BLaER1 treated with 17β-estradiol and CSF1 and Interleukin-3, amounts not matched to agents 10 nM and 100 nM (cell line): ENCODE data around the gene LRRC23.

Experiments used
- H3K27ac ChIP-seq, 11 experiments: shearing (Covaris generic); formaldehyde crosslinking; 2 replicates each; pipeline ENCODE4 v1.8.1; 2022
- H3K27me3 ChIP-seq, 11 experiments: shearing (Covaris generic); formaldehyde crosslinking; 2 replicates each; pipeline ENCODE4 v1.8.1; 2022
- H3K36me3 ChIP-seq, 11 experiments: shearing (Covaris generic); formaldehyde crosslinking; 2 replicates each; pipeline ENCODE4 v1.8.1; 2022
- H3K4me1 ChIP-seq, 10 experiments: shearing (Covaris generic); formaldehyde crosslinking; 2 replicates each; pipeline ENCODE4 v1.8.1; 2022
- H3K4me2 ChIP-seq, 11 experiments: shearing (Covaris generic); formaldehyde crosslinking; 2 replicates each; pipeline ENCODE4 v1.8.1; 2022
- H3K4me3 ChIP-seq, 10 experiments: shearing (Covaris generic); formaldehyde crosslinking; 2 replicates each; pipeline ENCODE4 v1.8.1; 2022
- H3K9ac ChIP-seq, 11 experiments: shearing (Covaris generic); formaldehyde crosslinking; 2 replicates each; pipeline ENCODE4 v1.8.1; 2022
- H3K9me3 ChIP-seq, 11 experiments: shearing (Covaris generic); formaldehyde crosslinking; replicated peaks in 1 of 11; 2 replicates each; pipeline ENCODE4 v1.8.1; 2022
- H4K20me1 ChIP-seq, 11 experiments: shearing (Covaris generic); formaldehyde crosslinking; 2 replicates each; pipeline ENCODE4 v1.8.1; 2022
- Cebpa-rat ChIP-seq, 11 experiments: shearing (Covaris generic); IDR thresholded peaks; 2 replicates each; pipeline ENCODE4 v1.8.1; 2022

Gene LRRC23

DNA sequence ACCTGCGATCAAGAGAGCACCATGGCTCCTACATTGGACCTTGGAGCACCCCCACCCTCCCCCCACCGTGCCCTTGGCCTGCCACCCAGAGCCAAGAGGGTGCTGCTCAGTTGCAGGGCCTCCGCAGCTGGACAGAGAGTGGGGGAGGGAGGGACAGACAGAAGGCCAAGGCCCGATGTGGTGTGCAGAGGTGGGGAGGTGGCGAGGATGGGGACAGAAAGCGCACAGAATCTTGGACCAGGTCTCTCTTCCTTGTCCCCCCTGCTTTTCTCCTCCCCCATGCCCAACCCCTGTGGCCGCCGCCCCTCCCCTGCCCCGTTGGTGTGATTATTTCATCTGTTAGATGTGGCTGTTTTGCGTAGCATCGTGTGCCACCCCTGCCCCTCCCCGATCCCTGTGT, 37.2 kb downstream of the LRRC23 start:
- Histone ChIP-seq H3K4me3 (no peak overlapping the region), H3K9ac (peak overlapping the region in 7 of 11 experiments; percentile 7 to 98 (median 87); a peak in 8 of 22 replicates), H3K36me3 (peaks cover 5 to 45% (median 35%) of the 10 kb centered on the region in 11 experiments; a peak in 20 of 22 replicates), H3K27me3 (no peaks in the 10 kb centered on the region), H3K4me1 (peaks cover 46 to 69% (median 57%) of the 10 kb centered on the region in 10 experiments), H4K20me1 (0 out of 22 replicates have a peak, but pooled peaks cover 0 to under 1% (median 0%) of the 10 kb centered on the region in 11 experiments), H3K27ac (peak overlapping the region in 4 of 11 experiments; percentile 88 to 95 (median 92); a peak in 6 of 22 replicates), H3K9me3 (no peaks in the 10 kb centered on the region), H3K4me2 (0 out of 22 replicates have a peak overlapping the region, but pooled peaks of 2 of the 11 experiments have one; percentile 18 to 89)
- no peak for TF ChIP-seq Cebpa-rat (IDR thresholded peaks at IDR 0.05)

DNA sequence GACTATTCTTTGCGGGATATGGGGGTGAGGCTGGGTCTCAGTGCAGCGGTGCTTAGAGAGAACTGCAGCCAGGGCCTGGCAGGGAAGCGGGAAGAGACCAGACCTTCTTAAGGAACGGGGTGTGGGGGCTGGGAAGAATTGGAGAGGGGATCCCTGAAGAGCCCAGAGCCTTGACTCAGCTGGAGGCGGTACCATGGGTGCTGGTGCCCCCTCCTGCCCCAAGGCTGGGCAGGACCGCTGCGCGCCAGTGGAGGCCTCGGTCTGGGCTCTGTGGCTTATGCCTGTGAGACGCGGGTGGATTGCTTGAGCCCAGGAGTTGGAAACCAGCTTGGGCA, 37.7 kb downstream of the LRRC23 start:
- no peak for TF ChIP-seq Cebpa-rat (IDR thresholded peaks at IDR 0.05)
- peaks cover 47 to 69% (median 57%) of the 10 kb centered on the region in 10 experiments for H3K4me1 ChIP-seq
- no peaks in the 10 kb centered on the region for H3K9me3 ChIP-seq
- peak overlapping the region; percentile 77 to 98 (median 89); a peak in 18 of 22 replicates for H3K9ac ChIP-seq
- H3K4me3 ChIP-seq, result no peak overlapping the region
- H4K20me1 ChIP-seq, result no peaks in the 10 kb centered on the region
- peak overlapping the region in 10 of 11 experiments; percentile 86 to 96 (median 94); a peak in 19 of 22 replicates for H3K27ac ChIP-seq
- peak overlapping the region; percentile 87 to 100 (median 97) for H3K4me2 ChIP-seq
- peaks cover 5 to 44% (median 35%) of the 10 kb centered on the region in 11 experiments; a peak in 20 of 22 replicates for H3K36me3 ChIP-seq
- no peaks in the 10 kb centered on the region for H3K27me3 ChIP-seq

DNA sequence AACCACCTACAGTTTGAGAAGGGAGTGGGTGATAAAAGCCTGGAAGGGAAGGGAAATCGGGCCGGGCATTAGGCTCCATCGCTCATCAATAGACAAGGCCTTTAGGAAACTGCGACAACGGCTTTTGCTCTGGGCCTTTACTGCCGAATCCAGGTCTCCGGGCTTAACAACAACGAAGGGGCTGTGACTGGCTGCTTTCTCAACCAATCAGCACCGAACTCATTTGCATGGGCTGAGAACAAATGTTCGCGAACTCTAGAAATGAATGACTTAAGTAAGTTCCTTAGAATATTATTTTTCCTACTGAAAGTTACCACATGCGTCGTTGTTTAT, 38.7 kb downstream of the LRRC23 start:
- Histone ChIP-seq H4K20me1 (no peaks in the 10 kb centered on the region), H3K27me3 (no peaks in the 10 kb centered on the region), H3K9me3 (no peaks in the 10 kb centered on the region), H3K36me3 (peaks cover 5 to 43% (median 34%) of the 10 kb centered on the region in 11 experiments; a peak in 20 of 22 replicates), H3K4me1 (peaks cover 50 to 72% (median 61%) of the 10 kb centered on the region in 10 experiments), H3K4me3 (peak overlapping the region; percentile 60 to 79 (median 73); a peak in 18 of 20 replicates), H3K9ac (peak overlapping the region; percentile 77 to 98 (median 89)), H3K27ac (peak overlapping the region; percentile 86 to 96 (median 93)), H3K4me2 (peak overlapping the region; percentile 87 to 100 (median 97))
- no peak for TF ChIP-seq Cebpa-rat (IDR thresholded peaks at IDR 0.05)

DNA sequence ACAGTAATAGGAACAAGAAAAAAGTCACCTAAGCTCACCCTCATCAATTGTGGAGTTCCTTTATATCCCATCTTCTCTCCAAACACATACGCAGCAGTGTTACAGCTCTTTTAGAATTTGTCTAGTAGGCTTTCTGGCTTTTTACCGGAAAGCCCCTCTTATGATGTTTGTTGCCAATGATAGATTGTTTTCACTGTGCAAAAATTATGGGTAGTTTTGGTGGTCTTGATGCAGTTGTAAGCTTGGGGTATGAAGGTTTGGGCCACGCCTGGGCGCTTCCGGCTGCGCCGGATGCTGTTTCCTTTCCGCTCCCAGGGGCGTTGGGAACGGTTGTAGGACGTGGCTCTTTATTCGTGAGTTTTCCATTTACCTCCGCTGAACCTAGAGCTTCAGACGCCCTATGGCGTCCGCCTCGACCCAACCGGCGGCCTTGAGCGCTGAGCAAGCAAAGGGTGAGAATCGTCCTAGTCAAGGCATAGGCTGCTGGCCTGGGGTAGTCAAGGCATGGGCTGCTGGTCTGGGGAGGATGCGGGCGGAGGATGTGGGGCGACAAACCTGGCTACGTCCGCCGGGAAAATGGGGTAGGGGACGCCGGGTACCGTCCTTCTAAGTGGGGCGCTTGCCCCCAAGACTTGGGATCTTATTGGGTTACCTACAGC, 39.2 kb downstream of the LRRC23 start, which contains the start of the genes C12orf57 and RNU7-1:
TSS of gene C12orf57 (plus strand) at position 301 of the 659 bp plus-strand sequence. CDS start at position 401, 100 bp downstream.
TSS of gene RNU7-1 (plus strand) at position 95 of the 659 bp plus-strand sequence.
- Histone ChIP-seq H3K4me2 (peak within 1 kb of the TSS; percentile 87 to 100 (median 97)), H3K27me3 (no peaks in the 10 kb centered on the region), H4K20me1 (no peaks in the 10 kb centered on the region), H3K9me3 (no peaks in the 10 kb centered on the region), H3K9ac (peak within 1 kb of the TSS; percentile 77 to 98 (median 89)), H3K27ac (peak within 1 kb of the TSS; percentile 86 to 96 (median 93)), H3K36me3 (peaks cover 5 to 38% (median 30%) of the 10 kb centered on the region in 11 experiments; a peak in 20 of 22 replicates), H3K4me3 (peak within 1 kb of the TSS; percentile 60 to 79 (median 73)), H3K4me1 (peaks cover 50 to 72% (median 61%) of the 10 kb centered on the region in 10 experiments)
- no peak for TF ChIP-seq Cebpa-rat (IDR thresholded peaks at IDR 0.05)

DNA sequence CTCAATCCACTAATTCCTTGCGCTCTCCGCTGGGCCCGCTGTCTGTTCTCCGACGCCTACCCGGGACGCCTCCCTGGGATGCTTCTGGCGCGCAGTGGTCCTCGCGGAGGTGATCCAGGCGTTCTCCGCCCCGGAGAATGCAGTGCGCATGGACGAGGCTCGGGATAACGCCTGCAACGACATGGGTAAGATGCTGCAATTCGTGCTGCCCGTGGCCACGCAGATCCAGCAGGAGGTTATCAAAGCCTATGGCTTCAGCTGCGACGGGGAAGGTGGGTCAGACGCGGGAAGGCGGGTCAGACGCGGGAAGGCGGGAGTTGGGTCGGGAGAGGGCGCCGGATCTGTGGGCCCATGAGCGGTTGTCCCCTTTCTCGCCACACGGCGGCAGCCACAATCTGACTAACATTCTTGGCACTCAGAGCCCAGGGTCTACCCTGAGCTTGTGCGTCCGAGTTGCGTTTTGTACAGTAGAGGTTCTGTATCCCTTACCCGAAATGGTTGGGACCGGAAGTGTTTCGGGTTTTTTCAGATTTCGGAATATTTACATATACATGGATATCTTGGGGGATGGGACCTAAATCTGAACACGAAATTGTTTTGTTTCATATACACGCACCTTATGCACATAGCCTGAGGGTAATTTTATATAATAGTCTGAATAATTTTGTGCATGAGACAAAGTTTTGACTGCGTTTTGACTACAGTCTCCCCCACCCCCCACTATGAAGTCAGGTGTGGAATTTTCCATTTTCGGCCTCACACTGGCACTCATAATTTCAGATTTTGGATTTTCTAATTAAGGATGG, 40.0 kb downstream of the LRRC23 start:
- Histone ChIP-seq H3K9ac (peak overlapping the region; percentile 77 to 98 (median 89)), H3K27me3 (no peaks in the 10 kb centered on the region), H3K36me3 (peaks cover 5 to 31% (median 22%) of the 10 kb centered on the region in 11 experiments; a peak in 20 of 22 replicates), H3K4me1 (peaks cover 54 to 75% (median 65%) of the 10 kb centered on the region in 10 experiments), H3K27ac (peak overlapping the region; percentile 86 to 96 (median 93); a peak in 21 of 22 replicates), H4K20me1 (no peaks in the 10 kb centered on the region), H3K4me3 (peak overlapping the region; percentile 60 to 79 (median 73)), H3K9me3 (no peaks in the 10 kb centered on the region), H3K4me2 (peak overlapping the region; percentile 87 to 100 (median 97))
- no peak for TF ChIP-seq Cebpa-rat (IDR thresholded peaks at IDR 0.05)

DNA sequence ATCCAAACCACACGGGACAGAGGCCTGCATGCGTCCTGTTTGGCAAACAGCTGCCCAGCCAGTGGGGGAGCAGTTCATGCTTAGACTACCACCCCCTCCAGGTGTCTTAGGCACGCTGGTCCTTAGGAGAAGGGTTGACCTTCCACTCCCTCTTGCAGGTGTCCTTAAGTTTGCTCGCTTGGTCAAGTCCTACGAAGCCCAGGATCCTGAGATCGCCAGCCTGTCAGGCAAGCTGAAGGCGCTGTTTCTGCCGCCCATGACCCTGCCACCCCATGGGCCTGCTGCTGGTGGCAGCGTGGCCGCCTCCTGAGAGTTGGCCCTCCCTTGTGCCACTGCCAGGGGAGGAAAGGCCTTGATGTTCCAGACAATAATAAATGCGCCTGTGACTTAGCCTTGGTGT, 41.0 kb downstream of the LRRC23 start:
- peaks cover 65 to 85% (median 75%) of the 10 kb centered on the region in 10 experiments for H3K4me1 ChIP-seq
- peak overlapping the region; percentile 87 to 100 (median 97) for H3K4me2 ChIP-seq
- H3K9ac ChIP-seq, result peak overlapping the region; percentile 58 to 98 (median 89); a peak in 21 of 22 replicates

DNA sequence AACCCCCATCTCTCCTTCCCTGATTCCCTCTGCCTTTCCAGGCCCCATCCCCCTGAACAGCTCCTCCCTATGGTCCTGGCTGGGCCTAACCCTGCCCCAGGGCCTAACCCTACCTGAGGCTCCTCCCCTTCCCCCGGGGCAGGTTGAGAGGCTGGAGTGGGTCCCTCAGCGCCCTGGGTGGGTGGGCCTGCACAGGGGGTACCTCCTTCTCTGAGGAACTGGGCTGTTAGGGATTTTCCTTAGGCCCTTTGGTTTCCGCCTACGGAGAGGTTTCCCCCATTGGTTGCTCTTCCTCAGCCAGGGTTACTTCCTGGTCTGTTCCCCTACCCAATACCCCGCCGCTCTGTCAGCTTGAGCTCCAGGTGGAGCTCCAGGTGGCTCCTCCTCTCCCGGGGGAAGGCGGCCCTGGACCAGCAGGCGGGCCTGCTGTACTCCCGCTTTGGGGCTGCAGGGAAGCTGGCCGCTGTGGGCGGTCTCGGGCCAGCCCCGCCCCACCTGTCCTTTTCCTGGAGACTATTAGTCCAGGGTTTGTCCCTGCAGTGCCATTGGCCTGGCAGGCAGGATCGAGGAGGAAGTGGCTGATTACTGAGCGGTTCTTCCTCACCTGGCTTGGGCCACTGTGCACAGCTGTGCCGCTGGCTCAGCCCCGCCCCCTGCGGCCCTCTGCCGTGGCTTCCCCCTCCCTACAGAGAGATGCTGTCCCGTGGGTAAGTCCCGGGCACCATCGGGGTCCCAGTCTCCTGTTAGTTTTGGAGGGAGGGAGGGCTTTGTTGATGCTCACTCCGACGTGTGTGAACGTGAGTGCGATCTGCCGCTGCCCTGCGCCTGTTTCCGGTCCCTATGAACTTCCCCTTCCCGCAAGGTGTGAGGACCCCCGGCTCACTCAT, 41.7 kb downstream of the LRRC23 start:
- no peaks in the 10 kb centered on the region for H3K27me3 ChIP-seq
- peak overlapping the region; percentile 58 to 98 (median 89); a peak in 21 of 22 replicates for H3K9ac ChIP-seq
- H3K27ac ChIP-seq, result peak overlapping the region; percentile 44 to 96 (median 91); a peak in 21 of 22 replicates
- H4K20me1 ChIP-seq, result no peaks in the 10 kb centered on the region
- H3K4me1 ChIP-seq, result peaks cover 69 to 90% (median 79%) of the 10 kb centered on the region in 10 experiments
- TF ChIP-seq Cebpa-rat (IDR thresholded peaks at IDR 0.05), result no peak
- H3K4me2 ChIP-seq, result peak overlapping the region; percentile 87 to 100 (median 97)
- peak overlapping the region; percentile 31 to 79 (median 73) for H3K4me3 ChIP-seq
- peaks cover 5 to 14% (median 5%) of the 10 kb centered on the region in 11 experiments; a peak in 18 of 22 replicates for H3K36me3 ChIP-seq
- no peaks in the 10 kb centered on the region for H3K9me3 ChIP-seq

More for the DNA sequence above, 41.0 kb downstream of the LRRC23 start:
- H3K36me3 ChIP-seq, result peaks cover 5 to 21% (median 12%) of the 10 kb centered on the region in 11 experiments; a peak in 20 of 22 replicates
- H3K4me3 ChIP-seq, result peak overlapping the region; percentile 31 to 79 (median 73); a peak in 19 of 20 replicates
- no peak for TF ChIP-seq Cebpa-rat (IDR thresholded peaks at IDR 0.05)
- H3K27me3 ChIP-seq, result no peaks in the 10 kb centered on the region
- H3K9me3 ChIP-seq, result no peaks in the 10 kb centered on the region
- no peaks in the 10 kb centered on the region for H4K20me1 ChIP-seq
- H3K27ac ChIP-seq, result peak overlapping the region; percentile 44 to 96 (median 91); a peak in 21 of 22 replicates
